T-cell (primary cell): ENCODE results near the gene TENT4A. TPM values are rescaled to one million over a fixed set of nuclear protein-coding genes. Genes with fewer than 3 reads are reported as not detected.

Source experiments
- ATAC-seq, 4 experiments: fragments of 200-7000 bp in 3 of 4; fragments of 150-1000 bp in 1 of 4; cut with Tn5 transposase; replicated peaks in 1 of 4; 1 replicate in 3 of 4; 2 replicates in 1 of 4; pipeline ENCODE4 v1.10.0; 2021; ENCODE audit warnings: moderate library complexity in 3 of 4, mild to moderate bottlenecking in 2 of 4, moderate number of reproducible peaks in 1 of 4
- CTCF ChIA-PET, 2 donors: fragments of 300-600 bp; sonication (Branson Sonifier 250); formaldehyde crosslinking; loops; one replicate each; lab custom pipeline; 2022; ENCODE audit warnings: antibody characterized with exemption in 2 of 2; lab: Charles Lee
- POLR2A ChIA-PET, 2 donors: fragments of 300-600 bp; sonication (Branson Sonifier 250); formaldehyde crosslinking; loops; one replicate each; lab custom pipeline; 2022; ENCODE audit warnings: antibody characterized with exemption in 2 of 2; lab: Charles Lee
- DNase-seq, 35 experiments: peaks; one replicate each; pipeline versions ENCODE4 v3.0.0 to v3.0.0-alpha.2; 2013 to 2023
- H3K27ac ChIP-seq: one replicate; pipeline ENCODE4 v1.5.1; 2013; ENCODE audit warnings: low read length
- H3K27me3 ChIP-seq, 2 experiments: replicated peaks in 1 of 2; 1 replicate in 1 of 2; 2 replicates in 1 of 2; pipeline versions ENCODE4 v1.6.1 to v1.7.0; 2013; ENCODE audit warnings: low read length in 1 of 2, mixed read lengths in 1 of 2; ENCODE audit not compliant: control insufficient read depth in 2 of 2, insufficient read depth in 2 of 2; ENCODE audit errors: extremely low read depth in 1 of 2
- H3K36me3 ChIP-seq, 2 donors: 1 replicate in 1 of 2; 2 replicates in 1 of 2; pipeline versions ENCODE4 v1.6.1 to v1.7.0; 2013; ENCODE audit warnings: low read length in 1 of 2; ENCODE audit not compliant: control insufficient read depth in 2 of 2, insufficient read depth in 1 of 2; ENCODE audit errors: extremely low read depth in 1 of 2
- H3K4me1 ChIP-seq, 2 experiments: 1 replicate in 1 of 2; 2 replicates in 1 of 2; pipeline versions ENCODE4 v1.6.1 to v1.7.0; 2013; ENCODE audit warnings: low read length in 2 of 2, mixed read lengths in 1 of 2; ENCODE audit not compliant: insufficient read depth in 2 of 2, control insufficient read depth in 1 of 2; ENCODE audit errors: extremely low read depth in 1 of 2
- H3K4me3 ChIP-seq, 2 donors: 1 replicate in 1 of 2; 2 replicates in 1 of 2; pipeline versions ENCODE4 v1.5.1 to v1.7.0; 2013; ENCODE audit warnings: mild to moderate bottlenecking in 2 of 2, low read length in 1 of 2, moderate library complexity in 1 of 2; ENCODE audit not compliant: control insufficient read depth in 1 of 2; ENCODE audit errors: extremely low read depth in 1 of 2
- H3K9me3 ChIP-seq: 2 replicates; pipeline ENCODE4 v1.7.0; 2013
- H3K27ac Mint-ChIP-seq, 2 donors: one replicate each; pipeline ENCODE4 v1.8.0; 2020 to 2021; ENCODE audit warnings: mild to moderate bottlenecking in 2 of 2, mixed read lengths in 2 of 2
- H3K27me3 Mint-ChIP-seq, 2 donors: one replicate each; pipeline ENCODE4 v1.8.0; 2021 to 2022; ENCODE audit warnings: mixed read lengths in 2 of 2
- H3K36me3 Mint-ChIP-seq: one replicate; pipeline ENCODE4 v1.8.0; 2021; ENCODE audit warnings: mixed read lengths
- H3K4me1 Mint-ChIP-seq, 3 donors: one replicate each; pipeline ENCODE4 v1.8.0; 2020 to 2022; ENCODE audit warnings: mixed read lengths in 3 of 3, mild to moderate bottlenecking in 1 of 3
- H3K4me3 Mint-ChIP-seq, 3 donors: one replicate each; pipeline ENCODE4 v1.8.0; 2020 to 2022; ENCODE audit warnings: mild to moderate bottlenecking in 3 of 3, mixed read lengths in 3 of 3, moderate library complexity in 3 of 3
- H3K9me3 Mint-ChIP-seq, 3 donors: one replicate each; pipeline ENCODE4 v1.8.0; 2020 to 2022; ENCODE audit warnings: mixed read lengths in 3 of 3
- WGBS: methylation state at CpG from one replicate; pipeline ENCODE4 v1.1.5; 2013; ENCODE audit warnings: missing lambda C conversion rate; ENCODE audit not compliant: insufficient coverage; 5-methylcytosine and 5-hydroxymethylcytosine counted together
- total RNA-seq, 35 experiments: library from RNA in 6 of 35; stranded (reverse) in 6 of 35; fragments of 120-200 nt in 1 of 35; gene quantifications; one replicate each; pipeline versions ENCODE4 v1.2.1 to v1.2.4 and lab custom pipeline; 2013 to 2026

The TENT4A gene
- total RNA-seq, 5 donors from 2014 or later (not counting 1 experiment from before 2014, with no cell fraction given), result 42.7 to 62.9 (median 45.6) TPM

DNA sequence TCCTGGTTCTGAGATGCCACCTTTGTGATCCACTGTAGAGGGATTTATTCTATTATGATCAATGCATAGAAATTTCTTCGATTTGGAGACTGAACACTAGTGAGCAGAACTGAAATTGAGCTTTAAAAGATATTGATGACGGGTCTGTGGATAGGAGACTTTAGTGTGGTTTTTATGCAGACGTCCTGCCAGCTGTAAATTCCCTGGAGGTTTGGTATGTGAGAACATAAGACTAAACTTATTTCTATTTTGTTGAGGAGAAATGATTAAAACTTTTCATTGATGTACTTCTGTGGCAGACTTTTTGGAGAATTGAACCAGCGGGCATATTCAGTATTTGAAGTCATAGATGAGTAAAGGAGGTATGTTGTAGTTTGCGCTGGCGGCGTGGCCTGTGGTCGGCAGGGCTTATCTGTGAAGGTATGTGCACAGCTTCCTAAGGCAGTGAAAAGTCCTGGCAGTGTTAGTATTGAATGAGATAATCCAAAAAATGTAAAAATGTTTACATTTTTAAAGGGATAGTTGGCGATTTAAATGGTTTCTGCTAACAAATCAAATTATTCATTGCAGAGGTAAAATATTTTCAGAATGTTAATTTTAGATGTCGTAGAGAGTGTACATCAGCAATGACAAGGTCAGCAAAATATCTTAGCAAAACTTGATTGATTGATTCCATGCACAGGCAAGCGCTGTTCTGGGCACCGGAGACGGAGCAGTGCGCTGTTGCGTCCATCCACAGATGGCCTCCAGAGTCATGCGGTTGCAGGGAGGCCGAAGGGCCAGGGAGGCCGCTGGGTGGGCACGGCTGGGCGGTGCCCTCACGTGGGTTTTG lies 20.4 kb downstream of the TENT4A start:
- CTCF ChIA-PET, result no interaction called here

DNA sequence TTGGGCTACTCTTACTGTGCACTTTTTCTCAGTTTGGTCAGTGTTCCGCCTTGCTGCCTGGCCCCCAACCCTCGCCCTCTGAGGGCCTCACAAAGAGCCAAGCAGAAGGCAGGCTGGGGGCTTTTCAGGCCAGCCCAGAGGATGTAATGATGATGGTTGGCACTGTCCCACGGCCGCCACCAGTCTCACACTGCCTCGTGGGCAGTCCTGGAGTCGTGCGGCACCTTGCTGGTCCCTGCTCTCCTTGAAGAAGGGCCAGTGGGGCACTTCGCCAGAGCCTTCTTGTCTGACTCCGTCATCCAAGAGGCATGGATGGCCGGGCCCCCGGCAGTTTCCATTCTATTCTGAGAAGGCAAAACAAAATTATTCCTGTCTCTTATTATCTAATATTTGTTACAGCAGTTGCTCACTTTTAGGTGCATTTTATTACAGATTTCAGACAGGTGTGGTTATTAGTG lies 21.0 kb downstream of the TENT4A start:
- H3K27me3 Mint-ChIP-seq, result no peaks in the 10 kb centered on the region
- peak overlapping the region in 1 of 2 donors; percentile 71 for H3K27ac Mint-ChIP-seq
- no peak overlapping the region for H3K4me3 Mint-ChIP-seq
- peaks cover 61 to 74% (median 73%) of the 10 kb centered on the region in 3 donors for H3K4me1 Mint-ChIP-seq
- H3K4me3 ChIP-seq, result no peak overlapping the region
- CTCF ChIA-PET, result interaction anchor here in 1 of 2 donors (1.6 kb wide), 1 partner anchor 11 kb away, joined by 3 read pairs; no protein-coding TSS in a partner anchor
- H3K36me3 Mint-ChIP-seq, result peaks cover 24% of the 10 kb centered on the region
- WGBS, result 89% methylated on average over 9 of the region's 11 CpGs
- DNase-seq (no peak), ATAC-seq (no peak)
- H3K9me3 ChIP-seq, result no peaks in the 10 kb centered on the region
- H3K27ac ChIP-seq, result no peak overlapping the region
- H3K27me3 ChIP-seq, result no peaks in the 10 kb centered on the region
- H3K36me3 ChIP-seq, result peaks cover 9 to 12% of the 10 kb centered on the region in 2 donors
- H3K9me3 Mint-ChIP-seq, result no peaks in the 10 kb centered on the region
- peaks cover 10 to 19% of the 10 kb centered on the region in 2 experiments for H3K4me1 ChIP-seq
- POLR2A ChIA-PET, result no interaction called here

More for the DNA sequence above, 20.4 kb downstream of the TENT4A start:
- Histone ChIP-seq H3K27ac (no peak overlapping the region), H3K27me3 (no peaks in the 10 kb centered on the region), H3K4me1 (peaks cover 16 to 20% of the 10 kb centered on the region in 2 experiments), H3K36me3 (peaks cover 9 to 10% of the 10 kb centered on the region in 2 donors), H3K4me3 (no peak overlapping the region), H3K9me3 (no peaks in the 10 kb centered on the region)
- peaks cover 67 to 80% (median 78%) of the 10 kb centered on the region in 3 donors for H3K4me1 Mint-ChIP-seq
- no peak overlapping the region for H3K4me3 Mint-ChIP-seq
- ATAC-seq (no peak), DNase-seq (no peak)
- H3K9me3 Mint-ChIP-seq, result no peaks in the 10 kb centered on the region
- H3K27me3 Mint-ChIP-seq, result no peaks in the 10 kb centered on the region
- peak overlapping the region; percentile 22 to 53 for H3K27ac Mint-ChIP-seq
- H3K36me3 Mint-ChIP-seq, result peaks cover 22% of the 10 kb centered on the region
- POLR2A ChIA-PET, result interaction anchor here in 1 of 2 donors (0.6 kb wide), 1 partner anchor 360 kb away, joined by 3 read pairs; no protein-coding TSS in a partner anchor
- 88% methylated on average over 20 of the region's 21 CpGs for WGBS

- peak overlapping the region in 1 of 2 donors; percentile 71 for H3K27ac Mint-ChIP-seq
- ChIA-PET CTCF (interaction anchor here in 1 of 2 donors (1.2 to 1.6 kb wide), 2 partner anchors 11 to 102 kb away, joined by 3 read pairs; partner anchors contain the start of genes NSUN2 and SRD5A1), POLR2A (interaction anchor here (0.7 kb wide), 2 partner anchors 553 to 1721 kb away, joined by 4 to 7 read pairs; no protein-coding TSS in a partner anchor)
- H3K4me1 ChIP-seq, result peaks cover 6 to 14% of the 10 kb centered on the region in 2 experiments
- ATAC-seq, result peak in 2 of 4 experiments; percentile 47 to 69
- H3K4me1 Mint-ChIP-seq, result peaks cover 56 to 69% (median 68%) of the 10 kb centered on the region in 3 donors
- H3K4me3 Mint-ChIP-seq, result no peak overlapping the region
- WGBS, result 71% methylated on average over 3 of the region's 5 CpGs
- DNase-seq, result peak in 1 of 35 experiments; percentile 11
- no peaks in the 10 kb centered on the region for H3K9me3 Mint-ChIP-seq
- H3K27ac ChIP-seq, result no peak overlapping the region
- H3K9me3 ChIP-seq, result no peaks in the 10 kb centered on the region
- H3K27me3 ChIP-seq, result no peaks in the 10 kb centered on the region
- H3K27me3 Mint-ChIP-seq, result no peaks in the 10 kb centered on the region
- H3K36me3 Mint-ChIP-seq, result peaks cover 29% of the 10 kb centered on the region
- peaks cover 9 to 17% of the 10 kb centered on the region in 2 donors for H3K36me3 ChIP-seq
- no peak overlapping the region for H3K4me3 ChIP-seq
Observed at GRCh38 chr5:6734781-6735180, 21.5 kb downstream of the TENT4A start.

DNA sequence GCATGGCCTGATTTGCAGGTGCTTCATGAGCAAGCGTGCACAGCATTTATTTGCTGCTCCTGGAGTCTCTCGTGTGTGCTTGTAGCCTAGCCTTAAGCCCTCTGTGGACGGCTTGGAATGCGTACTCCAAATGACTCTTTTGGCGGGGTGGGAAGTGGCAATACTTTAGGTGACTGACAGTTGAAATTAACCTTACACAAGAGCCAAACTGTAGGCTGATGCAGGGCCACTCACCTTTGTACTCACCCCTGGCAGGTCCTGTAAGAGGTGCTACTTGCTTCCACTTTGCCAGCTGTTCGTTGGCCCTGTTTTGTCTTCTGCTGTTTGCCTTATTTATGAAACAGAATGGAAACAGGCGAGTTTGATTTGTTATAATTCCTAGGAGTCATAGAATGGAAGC lies 22.9 kb downstream of the TENT4A start:
- Histone ChIP-seq H3K27me3 (no peaks in the 10 kb centered on the region), H3K9me3 (no peaks in the 10 kb centered on the region), H3K27ac (no peak overlapping the region), H3K4me1 (peaks cover 6% of the 10 kb centered on the region in 2 experiments), H3K4me3 (no peak overlapping the region), H3K36me3 (peaks cover 18 to 31% of the 10 kb centered on the region in 2 donors)
- no peaks in the 10 kb centered on the region for H3K27me3 Mint-ChIP-seq
- DNase-seq (no peak), ATAC-seq (no peak)
- no peaks in the 10 kb centered on the region for H3K9me3 Mint-ChIP-seq
- peaks cover 46 to 59% (median 57%) of the 10 kb centered on the region in 3 donors for H3K4me1 Mint-ChIP-seq
- CTCF ChIA-PET, result interaction anchor here (0.9 to 1.6 kb wide), 2 partner anchors 9 kb away, joined by 3 read pairs; no protein-coding TSS in a partner anchor
- H3K36me3 Mint-ChIP-seq, result peaks cover 35% of the 10 kb centered on the region
- no peak overlapping the region for H3K27ac Mint-ChIP-seq
- POLR2A ChIA-PET, result no interaction called here
- no peak overlapping the region for H3K4me3 Mint-ChIP-seq
- WGBS, result 100% methylated on average over 2 of the region's 7 CpGs

DNA sequence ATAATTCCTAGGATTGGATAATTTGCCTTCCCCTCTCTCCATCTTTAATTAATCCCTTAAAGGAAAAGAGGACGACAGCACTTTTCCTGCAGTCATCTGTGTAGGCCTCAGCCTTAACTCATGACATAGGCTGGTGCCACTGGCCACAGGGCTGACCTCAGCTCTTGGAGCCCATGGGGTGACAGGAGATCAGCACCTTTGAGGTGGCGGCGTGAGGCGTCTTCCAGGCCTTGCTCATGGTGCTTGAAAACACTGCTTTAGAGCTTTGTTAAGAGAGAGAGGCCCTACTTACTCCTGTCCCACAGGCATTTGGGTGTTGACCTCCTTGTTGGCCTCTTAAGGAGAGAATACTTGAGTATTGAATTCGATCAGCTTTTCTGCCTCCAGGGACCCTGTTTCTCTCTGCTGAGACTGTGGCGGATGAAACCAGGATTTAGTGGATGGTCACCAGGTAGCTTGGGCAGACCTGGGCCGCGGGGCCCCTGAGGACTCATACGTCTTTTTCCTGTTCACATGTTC lies 23.4 kb downstream of the TENT4A start:
- H3K27ac ChIP-seq, result no peak overlapping the region
- CTCF ChIA-PET, result interaction anchor here in 1 of 2 donors (0.9 kb wide), 1 partner anchor 9 kb away, joined by 3 read pairs; no protein-coding TSS in a partner anchor

More for the DNA sequence above, 23.4 kb downstream of the TENT4A start:
- WGBS, result 90% methylated on average over 4 of the region's 9 CpGs
- H3K4me1 Mint-ChIP-seq, result peaks cover 42 to 54% (median 52%) of the 10 kb centered on the region in 3 donors
- no peaks in the 10 kb centered on the region for H3K27me3 ChIP-seq
- no peaks in the 10 kb centered on the region for H3K27me3 Mint-ChIP-seq
- H3K4me3 ChIP-seq, result no peak overlapping the region
- no peak for DNase-seq
- H3K4me3 Mint-ChIP-seq, result no peak overlapping the region
- no peak for ATAC-seq
- peaks cover 23 to 35% of the 10 kb centered on the region in 2 donors for H3K36me3 ChIP-seq
- H3K36me3 Mint-ChIP-seq, result peaks cover 35% of the 10 kb centered on the region
- no peaks in the 10 kb centered on the region for H3K9me3 Mint-ChIP-seq
- H3K27ac Mint-ChIP-seq, result peak overlapping the region in 1 of 2 donors; percentile 15
- POLR2A ChIA-PET, result no interaction called here
- H3K9me3 ChIP-seq, result no peaks in the 10 kb centered on the region
- peaks cover 6% of the 10 kb centered on the region in 2 experiments for H3K4me1 ChIP-seq
